HepG2 (cell line): ENCODE results near the gene NABP2.
A peak's percentile ranks its signal among the peaks of the same experiment; 100 is the strongest.

Experiments used
- CREB1 ChIP-seq, 2 experiments: fragments of 450-650 bp in 1 of 2; IDR thresholded peaks; 2 replicates each; pipeline ENCODE4 v1.6.1; 2016 to 2017; ENCODE audit warnings: control low read depth in 1 of 2, mild to moderate bottlenecking in 1 of 2, missing compliant biosample characterization in 1 of 2, missing genetic modification characterization in 1 of 2
- CTCF ChIP-seq: sonication (generic); formaldehyde crosslinking; IDR thresholded peaks from 2 replicates; pipeline ENCODE4 v1.5.0; 2020; ENCODE audit warnings: mild to moderate bottlenecking, missing genetic modification reagents, moderate library complexity
- MLX ChIP-seq: IDR thresholded peaks from 2 replicates; pipeline ENCODE4 v1.6.1; 2016
- MXI1 ChIP-seq: IDR thresholded peaks from 3 replicates; pipeline ENCODE4 v1.6.1; 2012; ENCODE audit warnings: low read depth, low read length, inconsistent platforms, borderline replicate concordance
- PBX3 ChIP-seq: sonication (generic); formaldehyde crosslinking; IDR thresholded peaks from 2 replicates; pipeline ENCODE4 v1.8.1; 2023; ENCODE audit warnings: missing genetic modification reagents, inconsistent platforms, borderline replicate concordance
- POLR2A ChIP-seq, 2 experiments: IDR thresholded peaks; 2 replicates each; pipeline ENCODE4 v1.6.1; 2011; ENCODE audit warnings: low read depth in 2 of 2, low read length in 2 of 2, mild to moderate bottlenecking in 1 of 2, moderate library complexity in 1 of 2; ENCODE audit not compliant: insufficient read depth in 1 of 2
- RFX5 ChIP-seq: IDR thresholded peaks from 2 replicates; pipeline ENCODE4 v1.6.1; 2011; ENCODE audit warnings: low read depth, low read length, improper control_type of control experiment
- SMC3 ChIP-seq: IDR thresholded peaks from 2 replicates; pipeline ENCODE4 v1.6.1; 2011; ENCODE audit warnings: low read length, improper control_type of control experiment
- SOX13 ChIP-seq, 3 experiments: fragments of 450-650 bp in 1 of 3; sonication (generic) in 1 of 3; formaldehyde crosslinking in 1 of 3; IDR thresholded peaks in 2 of 3; conservative IDR thresholded peaks in 1 of 3; 2 replicates each; pipeline versions ENCODE4 v1.5.0 to v1.6.1; 2016 to 2020; ENCODE audit warnings: antibody characterized with exemption in 1 of 3, mild to moderate bottlenecking in 1 of 3, missing compliant biosample characterization in 1 of 3, missing genetic modification reagents in 1 of 3, moderate library complexity in 1 of 3
- YY1 ChIP-seq: IDR thresholded peaks from 2 replicates; pipeline ENCODE4 v1.6.1; 2011; ENCODE audit warnings: low read length, low read depth, moderate library complexity, mild to moderate bottlenecking; ENCODE audit not compliant: insufficient read depth, insufficient replicate concordance
- ZFP82 ChIP-seq: sonication (generic); formaldehyde crosslinking; IDR thresholded peaks from 2 replicates; pipeline ENCODE4 v1.5.1; 2020; ENCODE audit warnings: mild to moderate bottlenecking, missing genetic modification reagents, borderline replicate concordance
- ZNF431 ChIP-seq: sonication (generic); formaldehyde crosslinking; IDR thresholded peaks from 2 replicates; pipeline ENCODE4 v1.9.0; 2022; ENCODE audit warnings: missing genetic modification reagents, low read depth, mild to moderate bottlenecking, borderline replicate concordance

DNA sequence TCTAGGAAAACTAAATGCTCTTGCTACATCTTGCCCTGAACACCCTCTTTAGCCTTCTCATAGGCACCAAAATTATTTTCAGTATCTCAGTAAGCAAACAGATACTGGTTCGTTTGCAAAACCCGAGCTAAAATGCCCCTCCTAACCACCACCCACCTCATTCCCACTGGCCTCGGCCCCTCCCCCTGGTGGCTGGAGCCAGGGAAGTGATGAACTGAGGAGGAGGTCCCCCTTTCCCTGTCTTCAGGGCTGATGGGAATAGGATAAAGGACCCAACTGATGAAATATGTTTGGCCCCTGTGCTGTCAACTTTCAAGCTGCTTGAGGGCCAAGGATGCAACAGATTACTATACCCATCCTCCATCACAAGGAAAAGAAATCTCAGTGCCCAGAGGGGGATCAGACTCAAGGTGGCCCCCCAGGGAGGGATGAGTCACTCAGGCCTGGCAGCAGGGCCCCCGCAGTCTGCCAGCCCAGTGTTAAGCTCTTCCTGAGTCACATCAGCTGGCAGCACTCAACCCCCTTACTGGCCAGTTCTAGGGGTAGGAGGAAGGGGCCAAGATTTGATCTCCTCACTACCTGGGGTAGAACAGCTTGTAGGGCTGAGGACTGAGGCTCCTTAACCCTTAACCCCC, 32.3 kb downstream of the NABP2 start:
- TF ChIP-seq ZFP82 (no peak), MLX (no peak), ZNF431 (no peak), RFX5 (no peak), CTCF (CRISPR knock-in tag) (peak; percentile 30; the same call in 1 of the 2 replicates), SOX13 (IDR thresholded peaks at IDR 0.05) (no peak), SOX13 (CRISPR knock-in tag; conservative IDR thresholded peaks at IDR 0.05 in 1 of 2, IDR thresholded peaks at IDR 0.05 in 1 of 2) (no peak), YY1 (no peak), SMC3 (no peak), CREB1 (IDR thresholded peaks at IDR 0.05) (no peak), CREB1 (CRISPR knock-in tag; IDR thresholded peaks at IDR 0.05) (no peak), PBX3 (CRISPR knock-in tag) (no peak), POLR2A (IDR thresholded peaks at IDR 0.05; ENCODE audit: insufficient read depth in 1 of 2, low read depth in 2 of 2, low read length in 2 of 2) (no peak), MXI1 (no peak)
